Epithelial cell of umbilical artery (primary cell): Measurements from ENCODE around the gene GMNC. TPM values are rescaled to one million over a fixed set of nuclear protein-coding genes. Genes with fewer than 3 reads are reported as not detected.

ENCODE experiments used
- total RNA-seq: library from RNA; depleted of rRNA; stranded (reverse); fragments of >200 nt; gene quantifications from 2 replicates; pipeline ENCODE4 v1.2.3, GENCODE V29; 2014

Gene GMNC
- total RNA-seq = under 0.01 TPM in 1 of 2 replicates, not detected in the other

GRCh38 chr3:190862209-190863118 lies at the start of gene GMNC:
TSS of gene GMNC (minus strand) at chr3:190862694. CDS start at chr3:190862615, 79 bp downstream.

